Hindlimb muscle (tissue), 1 donor: ENCODE data around the gene MRPL24. TPM values are rescaled to one million over a fixed set of nuclear protein-coding genes. Genes with fewer than 3 reads are reported as not detected.

Experiments used
- DNase-seq: peaks from one replicate; pipeline ENCODE4 v3.0.0-alpha.2; 2013
- polyA plus RNA-seq: library from polyadenylated mRNA; unstranded; fragments of 120-200 nt; gene quantifications from one replicate; pipeline ENCODE4 v1.2.1, GENCODE V29; 2013; ENCODE audit not compliant: insufficient read length

Gene MRPL24
- polyA plus RNA-seq, 1 donor: 64.6 TPM

GRCh38 chr1:156691665-156692440, 49.0 kb downstream of the MRPL24 start:
- DNase-seq: no peak

DNA sequence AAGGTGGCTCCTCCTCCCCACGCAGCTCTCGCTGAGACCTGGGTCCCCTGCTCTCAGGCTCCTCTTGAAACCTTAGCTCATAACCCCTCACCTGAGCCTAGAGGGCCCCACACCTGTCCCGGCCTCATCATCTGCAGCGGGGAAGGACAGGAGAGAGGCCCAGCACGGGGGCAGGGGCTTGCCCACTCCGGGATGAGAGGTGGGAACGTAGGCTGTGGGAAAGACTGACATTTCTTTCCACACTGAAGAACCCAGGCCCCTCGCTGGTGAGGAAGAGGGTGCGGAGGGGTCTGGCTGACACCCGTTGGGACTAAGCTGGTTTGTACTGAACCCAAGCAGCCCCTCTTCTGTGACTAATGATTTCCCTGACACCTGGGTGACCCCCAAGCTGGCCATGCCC, 49.7 kb downstream of the MRPL24 start:
- no peak for DNase-seq

- DNase-seq: no peak
Observed at GRCh38 chr1:156690675-156691036, 50.2 kb downstream of the MRPL24 start.

DNA sequence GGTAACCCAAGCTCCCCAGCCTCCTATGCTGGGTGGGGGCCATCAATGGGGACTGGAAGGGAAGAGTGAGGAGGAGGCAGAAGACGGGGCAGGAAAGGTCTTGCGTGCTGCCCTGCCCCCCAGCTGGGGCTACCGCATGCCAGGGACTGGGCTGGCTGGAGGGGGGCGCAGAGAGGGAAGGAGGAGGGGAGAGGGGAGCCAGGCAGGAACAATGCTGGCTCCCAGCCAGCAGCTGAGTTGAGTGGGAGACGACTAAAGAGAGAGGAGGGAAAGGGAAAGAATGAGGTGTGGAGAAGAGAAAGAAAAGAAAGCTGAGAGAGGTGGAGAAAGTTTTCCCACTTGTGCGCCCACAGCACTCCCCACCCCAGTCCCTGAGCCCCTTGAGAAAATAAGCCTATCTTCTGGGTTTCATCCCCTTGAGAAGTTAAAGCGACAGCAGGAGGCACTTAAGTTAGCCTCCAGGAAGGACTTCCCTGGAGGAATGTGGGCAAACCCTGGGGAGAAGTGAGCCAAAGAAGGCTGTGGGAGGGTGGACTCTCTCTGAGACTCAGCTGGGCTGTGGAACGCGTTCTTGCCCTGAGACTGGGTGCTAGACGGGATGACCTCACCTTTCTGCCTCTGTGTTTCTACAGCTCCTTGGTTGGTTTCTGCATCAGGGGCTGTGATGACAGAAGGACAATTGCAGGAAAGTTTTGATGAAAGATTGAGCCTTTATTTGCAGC, 50.8 kb downstream of the MRPL24 start:
- DNase-seq: no peak

DNA sequence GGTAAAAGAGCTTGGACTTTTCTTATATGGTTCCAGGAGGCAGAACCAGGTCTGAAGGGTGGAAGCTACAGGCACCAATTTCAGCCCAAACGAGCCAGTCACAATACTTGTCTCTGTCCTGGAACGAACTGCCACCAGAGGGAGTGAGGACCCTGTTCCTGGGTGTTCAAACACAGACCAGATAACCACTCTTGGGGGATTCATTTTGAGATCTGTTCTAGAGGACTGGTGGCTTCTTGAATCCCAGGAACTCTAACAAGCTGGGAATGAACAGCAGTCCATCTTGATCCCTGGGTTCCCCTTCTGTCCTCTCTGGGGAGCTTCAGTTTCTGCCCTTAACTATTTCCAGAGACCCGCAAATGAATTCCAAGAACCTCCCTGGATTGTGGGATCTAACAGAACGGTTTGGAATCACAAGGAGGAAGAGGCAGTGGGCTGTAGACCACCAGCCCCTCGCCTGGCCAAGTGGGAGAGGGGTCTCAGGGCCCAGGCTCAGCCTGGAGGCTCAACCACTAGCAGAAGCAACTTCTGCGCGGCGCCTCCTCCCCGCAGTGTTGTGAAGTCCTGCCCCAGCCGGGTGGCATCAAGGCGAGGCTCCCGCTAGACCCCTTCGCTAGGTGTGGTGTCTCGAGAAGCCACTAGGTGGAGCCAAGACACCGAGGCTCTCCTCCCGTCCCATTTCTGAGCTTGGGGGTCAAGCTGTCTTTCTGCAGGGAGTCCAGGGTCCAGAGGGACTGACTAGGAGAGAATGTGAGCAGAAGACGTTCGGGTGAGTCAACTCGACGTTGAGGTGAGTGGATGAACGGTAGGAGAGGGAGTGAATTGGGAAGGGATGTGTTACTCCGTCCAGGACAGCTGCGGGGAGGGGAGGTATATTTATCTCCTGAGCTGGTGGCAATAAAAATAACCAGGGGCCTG, 51.6 kb downstream of the MRPL24 start:
- DNase-seq: peak; percentile 83

Other genes with a start within 250 kb of the MRPL24 start
- gene MEF2D, start 240.3 kb downstream of the MRPL24 start, polyA plus RNA-seq: 102 TPM
- 6.7 TPM for gene IQGAP3, start 168.5 kb downstream of the MRPL24 start, polyA plus RNA-seq
- 0.80 TPM for gene TTC24, start 161.4 kb downstream of the MRPL24 start, polyA plus RNA-seq
- 26.1 TPM for gene NAXE, start 149.3 kb downstream of the MRPL24 start, polyA plus RNA-seq
- gene GPATCH4, start 139.6 kb downstream of the MRPL24 start, polyA plus RNA-seq: 26.3 TPM
- 0.43 TPM for gene HAPLN2, start 121.7 kb downstream of the MRPL24 start, polyA plus RNA-seq
- 0.88 TPM for gene BCAN, start 99.0 kb downstream of the MRPL24 start, polyA plus RNA-seq
- 1,095 TPM for gene NES, start 63.7 kb downstream of the MRPL24 start, polyA plus RNA-seq
- gene CRABP2, start 35.5 kb downstream of the MRPL24 start, polyA plus RNA-seq: 314 TPM
- gene METTL25B, start 12.6 kb downstream of the MRPL24 start, polyA plus RNA-seq: 22.2 TPM
- 24.0 TPM for gene ISG20L2, start 12.3 kb downstream of the MRPL24 start, polyA plus RNA-seq
- 142 TPM for gene HDGF, start 10.6 kb upstream of the MRPL24 start, polyA plus RNA-seq
- gene PRCC, start 26.4 kb upstream of the MRPL24 start, polyA plus RNA-seq: 64.9 TPM
- 0.49 TPM for gene SH2D2A, start 75.8 kb upstream of the MRPL24 start, polyA plus RNA-seq
- 0.93 TPM for gene INSRR, start 118.0 kb upstream of the MRPL24 start, polyA plus RNA-seq
- gene NTRK1, start 119.8 kb upstream of the MRPL24 start, polyA plus RNA-seq: 1.1 TPM
- gene PEAR1, start 152.6 kb upstream of the MRPL24 start, polyA plus RNA-seq: 29.2 TPM
- gene LRRC71, start 179.5 kb upstream of the MRPL24 start, polyA plus RNA-seq: 0.83 TPM